Activated CD4-positive, alpha-beta T cell treated with anti-CD3 and anti-CD28 coated beads for 48 hours (primary cell): ENCODE measurements around the gene TNFRSF9.
"Not testable (repeated sequence)": the region's sequence is repeated elsewhere in the genome, so short reads cannot be mapped to it uniquely, and the experiment has no call there.

Source experiments
- DNase-seq: peaks from one replicate; pipeline ENCODE4 v3.0.0-alpha.2; 2020

The TNFRSF9 gene

GRCh38 chr1:7960165-7960564 is 19.5 kb upstream of the TNFRSF9 start:
- no peak for DNase-seq

DNA sequence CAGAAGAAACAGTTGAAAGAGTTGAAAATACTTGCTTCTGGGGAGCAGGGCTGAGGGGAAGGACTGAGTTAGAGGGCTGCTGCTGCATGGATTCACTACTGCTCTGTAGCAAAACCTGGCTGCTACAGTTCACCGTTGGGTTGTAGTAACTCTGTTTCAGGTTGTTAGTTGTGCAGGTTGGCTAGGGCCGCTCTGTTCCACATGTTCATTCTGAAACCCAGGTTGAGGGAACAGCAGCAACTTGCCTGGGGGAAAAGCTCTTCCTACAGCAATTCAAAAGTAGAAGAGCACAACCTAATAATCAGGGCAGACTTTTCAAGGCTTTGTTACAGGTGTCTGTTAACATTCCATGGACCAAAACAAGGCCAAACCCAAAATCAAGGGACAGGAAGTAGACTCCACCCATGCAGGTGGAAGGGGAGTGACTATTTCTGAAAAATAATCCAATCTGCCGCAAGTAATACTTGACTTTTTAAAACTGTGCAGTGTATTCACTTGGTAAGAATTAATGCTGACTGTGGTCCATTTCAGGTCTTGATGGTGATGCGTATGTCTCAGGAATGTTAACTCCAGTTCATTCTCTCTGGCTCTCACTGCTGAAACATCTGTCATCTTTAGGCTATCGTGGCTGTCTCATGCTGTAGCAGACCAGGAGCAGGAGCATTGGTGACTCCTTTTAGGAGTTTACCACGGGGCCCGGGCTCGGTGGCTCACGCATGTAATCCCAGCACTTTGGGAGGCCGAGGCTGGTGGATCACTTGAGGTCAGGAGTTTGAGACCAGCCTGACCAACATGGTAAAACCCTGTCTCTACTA is 15.8 kb upstream of the TNFRSF9 start:
- peak; percentile 16 for DNase-seq

- DNase-seq, result no peak
Measured at GRCh38 chr1:7954683-7955082, 14.0 kb upstream of the TNFRSF9 start.

DNA sequence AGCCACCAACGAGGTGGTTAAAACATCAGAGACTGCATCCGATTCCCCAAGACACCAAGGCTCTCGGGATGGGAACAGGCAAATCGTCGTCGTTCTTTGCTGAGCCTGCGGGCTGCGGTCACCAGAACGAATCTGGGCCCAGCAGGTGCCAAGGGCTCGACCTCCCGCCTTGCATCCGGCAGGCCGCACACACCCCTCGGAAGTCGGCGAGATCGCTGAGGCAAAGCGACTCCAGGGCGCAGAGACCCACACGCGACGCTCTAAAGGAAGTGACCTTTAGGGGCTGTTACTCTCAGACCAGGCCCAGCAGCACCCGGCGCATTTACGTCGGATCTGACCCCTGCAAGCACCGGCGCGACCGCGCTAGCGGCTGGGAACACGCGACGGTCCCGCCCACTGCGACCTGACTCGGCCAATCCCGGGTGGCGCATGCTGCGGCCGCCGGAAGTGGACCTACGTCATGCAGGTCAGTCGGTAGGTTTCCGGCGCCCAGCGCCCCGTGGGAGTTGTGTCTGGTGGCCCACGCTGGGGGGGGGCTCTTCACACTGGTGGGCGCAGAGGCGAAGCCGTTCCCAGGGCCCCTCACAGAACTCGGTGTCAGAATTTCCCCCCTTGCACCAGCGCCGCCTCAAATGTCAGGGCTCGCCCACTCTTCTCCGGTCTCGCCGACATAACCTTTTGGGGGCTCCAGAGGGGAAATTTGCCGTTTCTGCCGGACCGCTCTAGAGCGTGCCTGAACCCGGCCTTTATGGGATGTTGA is 13.4 kb upstream of the TNFRSF9 start:
- peak; percentile 88 for DNase-seq

- DNase-seq, result not testable (repeated sequence)
Measured at GRCh38 chr1:7952791-7953190, 12.2 kb upstream of the TNFRSF9 start.

DNA sequence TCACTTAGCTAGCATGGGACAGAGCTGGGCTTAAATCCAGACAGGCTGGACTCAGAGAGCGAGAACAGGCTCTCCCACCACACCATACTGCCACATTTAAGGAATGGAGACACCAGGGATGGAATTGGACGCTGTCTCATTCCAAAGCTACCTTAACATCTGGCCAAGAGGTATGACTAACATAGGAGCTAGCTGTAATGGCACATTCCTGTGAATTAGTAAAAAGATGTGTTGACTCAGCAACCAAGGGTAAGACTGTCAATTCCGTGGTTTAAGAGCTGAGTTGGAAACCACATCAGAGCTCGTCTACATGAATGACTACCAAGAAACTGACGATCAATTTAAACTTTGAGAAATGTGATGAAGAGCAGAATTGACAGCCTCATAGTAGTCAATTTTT is 8.3 kb upstream of the TNFRSF9 start:
- DNase-seq, result peak; percentile 42

DNA sequence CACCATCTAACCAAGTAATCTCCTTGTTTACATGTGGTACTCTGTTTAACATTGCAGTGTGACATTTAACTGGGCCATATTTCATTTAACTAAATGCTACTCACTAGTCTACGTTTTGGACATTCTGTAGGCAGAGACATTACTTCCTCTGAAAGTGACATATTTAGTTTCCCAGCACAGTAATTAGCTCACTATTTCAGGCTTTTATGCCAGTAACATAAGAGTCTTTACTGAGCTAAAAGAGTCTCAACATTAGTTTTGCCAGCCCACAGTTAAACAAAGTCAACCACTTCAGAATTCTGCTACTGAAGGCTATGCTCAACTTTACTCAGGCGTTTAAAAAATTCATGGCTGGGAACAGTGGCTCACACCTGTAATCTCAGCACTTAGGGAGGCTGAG is 2.6 kb upstream of the TNFRSF9 start:
- no peak for DNase-seq

GRCh38 chr1:7942214-7942921 is 1.7 kb upstream of the TNFRSF9 start:
- peak; percentile 40 for DNase-seq

GRCh38 chr1:7941437-7941793 is 776 bp upstream of the TNFRSF9 start:
- no peak for DNase-seq

- no peak for DNase-seq
Measured at GRCh38 chr1:7940034-7940433, 605 bp downstream of the TNFRSF9 start.

GRCh38 chr1:7938070-7938469 is 2.6 kb downstream of the TNFRSF9 start:
- no peak for DNase-seq

- no peak for DNase-seq
Measured at GRCh38 chr1:7932524-7933138, 8.0 kb downstream of the TNFRSF9 start.

GRCh38 chr1:7931446-7931812 is 9.2 kb downstream of the TNFRSF9 start:
- no peak for DNase-seq

DNA sequence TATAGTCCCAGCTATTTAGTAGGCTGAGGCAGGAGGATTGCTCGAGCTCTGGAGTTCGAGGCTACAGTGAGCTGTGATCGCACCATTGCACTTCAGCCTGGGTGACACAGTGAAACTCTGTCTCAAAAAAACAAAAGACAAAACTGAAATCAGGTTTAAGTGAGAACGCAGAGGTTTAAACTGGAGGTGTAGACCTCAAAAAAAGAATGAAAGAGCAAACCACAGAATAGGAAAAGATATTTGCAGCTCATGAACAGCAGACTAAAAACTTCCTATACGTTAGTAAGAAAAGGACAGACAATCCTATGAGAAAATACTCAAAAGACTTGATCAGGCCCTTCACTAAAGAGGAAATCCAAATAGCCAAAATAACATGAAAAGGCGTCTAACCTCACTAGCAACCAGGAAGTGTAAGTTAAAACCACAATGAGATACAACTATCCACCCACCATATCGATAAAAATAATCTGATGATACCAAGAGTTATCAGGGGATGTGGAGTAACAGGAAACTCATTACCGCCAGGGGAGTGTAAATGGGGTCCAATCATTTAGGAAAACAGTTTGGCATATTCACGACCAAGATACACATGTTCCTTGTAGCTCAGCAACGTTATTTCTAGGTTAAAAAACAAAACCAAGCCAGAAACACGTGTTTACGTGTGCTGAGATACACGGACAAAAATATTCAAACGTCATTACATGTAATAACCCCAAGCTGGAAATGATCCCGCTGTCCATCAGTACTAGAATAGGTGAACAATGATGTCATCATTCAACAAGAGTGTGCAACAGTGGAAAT is 9.8 kb downstream of the TNFRSF9 start:
- DNase-seq, result peak; percentile 47

GRCh38 chr1:7929637-7930036 is 11.0 kb downstream of the TNFRSF9 start:
- no peak for DNase-seq

GRCh38 chr1:7928247-7928646 is 12.4 kb downstream of the TNFRSF9 start:
- DNase-seq, result no peak

DNA sequence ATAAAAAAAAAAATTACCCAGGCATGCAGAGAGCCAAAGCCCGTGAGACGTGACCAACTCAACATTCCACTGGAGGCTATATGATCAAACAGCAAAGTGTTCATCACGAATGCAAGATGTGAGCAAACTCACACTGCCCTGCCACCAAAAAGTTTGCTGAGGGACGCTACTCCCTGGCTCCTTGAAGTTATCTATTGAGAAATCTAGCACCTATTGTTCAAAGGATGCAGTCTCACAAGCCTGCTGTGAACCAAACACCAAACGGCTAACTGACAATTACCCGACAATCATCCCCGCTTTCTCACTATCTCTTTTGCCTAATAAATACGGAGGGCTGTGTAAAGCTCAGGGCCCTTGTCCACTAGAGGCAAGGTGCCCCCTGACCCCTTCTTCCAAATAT is 13.6 kb downstream of the TNFRSF9 start:
- DNase-seq, result not testable (repeated sequence)

DNA sequence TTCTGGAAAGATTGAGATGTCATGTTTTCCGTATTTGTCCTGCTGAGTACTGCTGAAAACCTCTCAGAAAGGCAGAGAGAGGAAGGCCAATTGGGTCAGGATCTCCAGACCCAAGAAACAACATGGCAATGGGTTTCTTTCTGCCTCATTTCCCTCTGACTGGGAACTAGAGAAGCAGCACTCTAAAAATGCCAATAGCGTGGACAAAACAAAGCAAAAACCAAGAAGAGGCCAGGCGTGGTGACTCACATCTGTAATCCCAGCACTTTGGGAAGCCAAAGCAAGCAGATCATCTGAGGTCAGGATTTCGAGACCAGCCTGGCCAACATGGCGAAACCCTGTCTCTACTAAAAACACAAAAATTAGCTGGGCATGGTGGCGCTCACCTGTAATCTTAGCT is 18.3 kb downstream of the TNFRSF9 start:
- DNase-seq, result no peak

DNA sequence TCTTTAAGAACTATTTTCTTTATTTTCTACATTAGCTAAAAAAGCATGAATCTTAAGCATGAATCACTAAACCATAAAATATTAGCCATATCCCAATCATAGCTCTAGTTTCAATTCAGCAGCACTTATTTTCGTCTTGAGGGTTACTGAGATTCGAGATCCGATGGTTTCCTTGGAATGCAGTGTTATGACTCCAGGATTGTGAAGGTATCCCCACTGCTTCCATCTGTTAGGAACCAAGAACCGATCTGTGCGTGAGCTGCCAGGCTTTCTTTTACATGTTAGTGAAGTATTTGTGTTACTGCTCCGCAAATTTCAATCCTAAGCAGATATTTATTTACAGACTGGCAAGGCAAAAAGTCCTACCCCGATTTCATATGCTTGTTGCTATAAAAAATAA is 18.8 kb downstream of the TNFRSF9 start:
- no peak for DNase-seq

DNA sequence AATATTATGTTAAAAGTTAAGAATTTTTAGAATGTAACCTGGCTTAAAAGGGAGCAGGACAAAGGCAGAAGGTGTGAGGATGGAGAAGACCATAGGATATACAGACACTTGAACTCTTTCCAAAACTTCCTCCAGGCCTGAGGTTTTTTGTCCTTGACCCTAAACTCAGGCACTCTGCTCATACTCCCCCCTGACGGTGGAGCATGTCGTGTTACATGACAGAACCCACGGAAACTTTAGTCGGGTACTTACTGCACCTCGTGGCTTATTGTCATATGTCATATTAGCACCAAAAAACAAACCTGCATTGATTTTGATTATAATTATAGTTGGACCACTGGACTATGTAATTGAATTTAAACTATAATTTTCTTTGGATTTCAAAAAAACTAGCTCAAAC is 20.8 kb downstream of the TNFRSF9 start:
- DNase-seq, result no peak

- DNase-seq, result not testable (repeated sequence)
Measured at GRCh38 chr1:7917971-7918370, 22.7 kb downstream of the TNFRSF9 start.

DNA sequence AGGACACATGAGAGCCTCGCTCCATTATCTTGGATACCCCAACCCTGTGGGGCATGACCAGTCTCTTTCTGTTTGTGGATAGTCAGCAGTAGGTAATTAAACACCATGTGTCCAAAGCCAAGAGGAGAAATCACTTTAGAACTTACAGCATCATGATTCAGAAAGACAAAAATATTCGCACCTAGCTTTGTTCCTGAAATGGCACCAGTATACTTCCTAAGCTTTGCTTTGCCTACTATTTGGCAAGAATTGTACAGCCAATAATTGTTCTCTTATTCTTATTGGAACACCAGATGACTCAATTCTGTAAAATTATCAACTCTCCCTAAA is 24.2 kb downstream of the TNFRSF9 start:
- no peak for DNase-seq
